Activated naive CD4-positive, alpha-beta T cell treated with anti-CD3 and anti-CD28 coated beads, Interleukin-2, amount 50 U/mL, for 24 hours (primary cell): ENCODE measurements around the gene GRIK2.

Experiments used
- H3K27ac Mint-ChIP-seq: one replicate; pipeline ENCODE4 v1.8.0; 2021; ENCODE audit warnings: mild to moderate bottlenecking, mixed read lengths
- H3K27me3 Mint-ChIP-seq: one replicate; pipeline ENCODE4 v1.8.0; 2021; ENCODE audit warnings: mixed read lengths
- H3K36me3 Mint-ChIP-seq: one replicate; pipeline ENCODE4 v1.8.0; 2021; ENCODE audit warnings: mixed read lengths
- H3K4me1 Mint-ChIP-seq: one replicate; pipeline ENCODE4 v1.8.0; 2021; ENCODE audit warnings: mixed read lengths
- H3K4me3 Mint-ChIP-seq: one replicate; pipeline ENCODE4 v1.8.0; 2021; ENCODE audit warnings: mild to moderate bottlenecking, mixed read lengths
- H3K9me3 Mint-ChIP-seq: one replicate; pipeline ENCODE4 v1.8.0; 2021; ENCODE audit warnings: mixed read lengths

GRIK2 gene

DNA sequence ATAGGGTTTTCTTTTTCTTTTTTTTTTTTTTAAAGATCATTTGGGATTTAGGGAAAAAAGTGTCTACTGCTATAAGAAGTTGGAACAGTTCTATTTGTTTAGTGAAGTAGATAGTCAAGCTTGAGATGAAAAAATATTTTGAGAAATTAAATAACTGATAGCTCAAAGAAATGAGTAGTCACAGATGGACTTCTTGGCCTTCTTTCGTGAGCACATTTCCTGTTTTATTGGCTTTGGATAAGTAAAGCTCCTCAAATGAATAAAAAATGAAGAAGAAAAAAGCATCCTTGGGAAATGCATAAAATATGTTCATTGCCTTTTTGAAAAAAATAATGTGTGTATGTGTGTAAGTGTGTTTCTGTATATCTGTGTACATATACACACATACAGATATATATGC, 515.9 kb downstream of the GRIK2 start:
- Mint-ChIP-seq H3K27ac (no peak overlapping the region), H3K4me1 (no peaks in the 10 kb centered on the region), H3K27me3 (no peaks in the 10 kb centered on the region), H3K4me3 (no peak overlapping the region), H3K36me3 (no peaks in the 10 kb centered on the region), H3K9me3 (no peaks in the 10 kb centered on the region)

DNA sequence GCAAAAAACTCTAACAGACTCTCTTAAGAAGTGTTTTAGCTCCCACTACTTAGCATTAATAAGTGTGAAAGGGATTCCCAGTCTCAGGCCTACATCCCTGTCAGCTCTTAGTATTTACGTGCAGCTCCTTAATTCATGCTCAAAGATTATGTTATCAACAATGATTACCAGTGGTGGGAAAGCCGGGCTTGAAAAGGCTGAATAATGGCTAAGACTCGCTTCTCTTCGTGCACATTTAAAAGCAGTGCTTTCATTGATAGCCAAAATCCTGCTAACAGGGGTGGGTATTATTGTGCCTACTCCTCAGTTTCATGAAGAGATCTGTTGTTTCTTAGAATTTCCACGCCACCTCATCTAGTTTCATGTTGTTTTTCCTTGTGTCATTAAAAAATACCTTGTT, 518.8 kb downstream of the GRIK2 start:
- Mint-ChIP-seq H3K4me3 (no peak overlapping the region), H3K36me3 (no peaks in the 10 kb centered on the region), H3K9me3 (no peaks in the 10 kb centered on the region), H3K27ac (no peak overlapping the region), H3K4me1 (no peaks in the 10 kb centered on the region), H3K27me3 (no peaks in the 10 kb centered on the region)

DNA sequence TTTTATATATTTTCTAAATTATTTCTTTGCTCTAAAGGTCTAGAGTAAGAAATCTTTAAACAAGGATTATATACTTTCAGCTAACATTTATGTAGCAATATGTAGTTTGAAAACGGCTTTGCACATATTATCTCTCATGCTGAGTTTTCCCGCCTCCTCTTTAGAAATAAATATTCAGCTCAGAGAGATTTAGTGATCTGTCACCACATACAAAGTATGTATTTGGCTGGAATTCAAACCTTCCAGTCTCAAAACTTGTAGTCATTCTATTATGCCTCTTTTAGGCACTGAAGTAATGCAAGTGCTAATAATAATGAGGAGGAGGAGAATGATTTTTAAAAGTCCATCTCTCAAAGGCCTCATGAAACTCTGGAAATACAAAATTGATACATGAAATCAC, 525.0 kb downstream of the GRIK2 start:
- peaks cover 4% of the 10 kb centered on the region for H3K9me3 Mint-ChIP-seq
- no peaks in the 10 kb centered on the region for H3K4me1 Mint-ChIP-seq
- no peak overlapping the region for H3K27ac Mint-ChIP-seq
- H3K27me3 Mint-ChIP-seq, result no peaks in the 10 kb centered on the region
- H3K4me3 Mint-ChIP-seq, result no peak overlapping the region
- no peaks in the 10 kb centered on the region for H3K36me3 Mint-ChIP-seq

DNA sequence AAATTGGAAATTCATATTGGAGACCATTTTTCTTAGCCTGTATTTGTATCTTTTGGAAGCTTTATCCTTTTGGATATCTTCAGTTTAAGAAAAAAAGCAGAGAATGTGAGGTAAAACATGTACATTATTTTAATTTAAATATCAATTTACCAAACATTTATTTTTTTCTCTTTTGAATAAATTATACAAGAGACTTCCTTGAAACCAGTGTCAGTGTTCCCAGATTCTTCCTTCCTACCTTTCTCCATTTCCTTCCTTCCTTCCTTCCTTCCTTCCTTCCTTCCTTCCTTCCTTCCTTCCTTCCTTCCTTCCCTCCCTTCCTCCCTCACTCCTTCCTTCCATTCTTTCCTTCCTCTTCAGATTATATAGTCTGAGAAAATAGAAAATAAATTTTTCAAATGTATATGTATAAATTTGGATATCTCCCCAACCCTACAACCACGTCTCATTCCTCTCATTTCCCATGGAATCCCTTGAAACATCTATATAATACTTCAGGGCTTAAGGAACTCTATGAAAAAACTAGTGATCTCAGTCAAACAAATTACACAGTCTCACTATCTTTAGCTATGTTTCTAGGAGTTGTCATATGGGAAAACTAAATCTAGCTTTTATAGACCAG, 528.4 kb downstream of the GRIK2 start:
- H3K27me3 Mint-ChIP-seq, result no peaks in the 10 kb centered on the region
- H3K36me3 Mint-ChIP-seq, result no peaks in the 10 kb centered on the region
- no peak overlapping the region for H3K4me3 Mint-ChIP-seq
- H3K9me3 Mint-ChIP-seq, result peaks cover 4% of the 10 kb centered on the region
- H3K27ac Mint-ChIP-seq, result no peak overlapping the region
- H3K4me1 Mint-ChIP-seq, result no peaks in the 10 kb centered on the region

DNA sequence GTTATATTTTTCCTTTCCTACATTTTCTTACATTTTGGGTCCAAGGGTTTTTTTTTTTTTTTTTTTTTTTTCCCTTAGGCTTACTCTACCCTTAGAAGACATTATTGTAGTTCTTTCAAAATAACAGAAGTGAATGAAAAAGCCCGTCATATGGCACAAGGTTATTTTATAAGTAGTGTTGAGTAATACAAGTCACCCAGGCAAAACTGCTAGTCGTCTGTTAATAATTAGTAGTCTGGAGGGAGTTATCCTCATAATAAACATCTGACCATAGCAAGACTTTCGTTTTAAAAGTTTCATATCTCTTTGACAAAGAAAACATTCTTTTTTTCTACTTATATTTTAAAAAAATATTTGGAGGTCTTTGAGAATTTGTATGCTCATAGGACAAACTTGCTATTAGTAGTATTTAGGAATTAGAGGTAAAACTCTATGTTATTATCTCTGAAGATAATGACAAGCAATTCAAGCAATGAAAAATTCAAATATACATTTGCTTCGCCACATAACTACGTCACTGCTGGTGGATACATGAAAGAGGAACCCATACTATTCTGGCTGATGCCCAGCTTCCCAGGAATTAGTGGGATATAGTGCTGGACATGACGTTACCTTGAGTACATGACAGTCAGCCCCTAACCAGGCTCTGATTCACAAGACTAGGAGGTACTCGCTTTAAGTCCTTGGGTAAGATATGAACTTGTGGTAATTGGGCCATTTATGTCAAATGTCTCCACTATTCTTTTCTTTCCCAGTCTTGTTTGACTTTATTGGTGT, 532.8 kb downstream of the GRIK2 start:
- Mint-ChIP-seq H3K27me3 (no peaks in the 10 kb centered on the region), H3K27ac (no peak overlapping the region), H3K4me1 (no peaks in the 10 kb centered on the region), H3K4me3 (no peak overlapping the region), H3K9me3 (peaks cover 4% of the 10 kb centered on the region), H3K36me3 (no peaks in the 10 kb centered on the region)

DNA sequence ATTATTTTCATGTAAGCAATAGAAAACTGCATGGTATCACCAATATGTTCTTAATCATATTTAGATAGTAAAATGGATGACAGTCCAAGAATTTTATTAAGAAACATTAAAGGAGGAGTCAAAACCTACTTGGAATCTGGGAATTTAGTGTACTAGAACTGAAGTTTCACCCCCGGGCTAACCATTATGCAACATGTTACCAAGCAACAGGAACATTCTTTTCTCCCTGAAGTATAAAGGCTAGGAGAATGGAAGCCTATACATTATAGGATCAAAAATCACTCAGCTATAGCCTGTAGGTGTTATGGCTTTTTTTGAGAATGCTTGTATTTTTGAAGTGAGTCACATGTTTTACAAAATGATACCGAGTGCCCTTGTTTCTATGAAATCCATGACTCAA, 538.3 kb downstream of the GRIK2 start:
- Mint-ChIP-seq H3K27ac (no peak overlapping the region), H3K4me3 (no peak overlapping the region), H3K9me3 (no peaks in the 10 kb centered on the region), H3K4me1 (no peaks in the 10 kb centered on the region), H3K27me3 (no peaks in the 10 kb centered on the region), H3K36me3 (no peaks in the 10 kb centered on the region)

DNA sequence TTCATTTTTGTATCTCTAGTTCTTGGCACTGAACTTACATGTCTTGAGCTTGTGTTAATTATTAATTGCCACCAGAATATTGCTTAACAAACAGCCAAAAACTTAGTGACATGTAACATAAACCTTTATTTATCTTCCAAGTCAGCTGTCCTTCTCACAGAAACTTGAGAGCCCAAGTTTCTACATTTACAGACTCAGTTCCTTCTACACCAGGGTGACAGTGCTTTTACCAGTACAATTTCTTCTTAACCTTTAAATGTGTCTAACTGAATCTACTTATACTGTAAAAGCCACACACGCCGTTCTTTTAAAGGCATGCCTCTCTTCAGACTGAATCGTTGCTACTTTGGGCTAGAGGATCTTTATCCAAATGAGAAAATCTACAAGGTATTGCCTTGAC, 539.2 kb downstream of the GRIK2 start:
- Mint-ChIP-seq H3K27me3 (no peaks in the 10 kb centered on the region), H3K36me3 (no peaks in the 10 kb centered on the region), H3K27ac (no peak overlapping the region), H3K9me3 (no peaks in the 10 kb centered on the region), H3K4me1 (no peaks in the 10 kb centered on the region), H3K4me3 (no peak overlapping the region)

DNA sequence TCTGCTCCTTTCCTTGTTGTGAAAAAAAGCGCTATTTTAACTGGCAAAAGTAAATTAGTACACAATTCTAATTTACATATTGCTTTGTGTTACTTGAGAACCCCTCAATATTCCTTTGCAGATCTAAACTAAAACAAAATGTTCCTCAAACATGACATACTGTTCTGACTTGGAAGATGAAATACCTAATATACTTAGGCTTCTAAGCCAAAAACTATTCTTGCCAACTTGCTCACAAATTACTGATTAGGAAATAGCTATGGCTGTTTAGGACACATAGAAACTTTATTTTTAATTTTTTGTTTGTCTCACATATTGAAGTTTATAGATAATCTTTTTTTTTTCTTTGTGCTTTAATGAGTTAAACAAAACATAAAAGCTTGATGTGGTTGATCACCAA, 542.2 kb downstream of the GRIK2 start:
- Mint-ChIP-seq H3K27me3 (no peaks in the 10 kb centered on the region), H3K4me1 (no peaks in the 10 kb centered on the region), H3K36me3 (no peaks in the 10 kb centered on the region)

DNA sequence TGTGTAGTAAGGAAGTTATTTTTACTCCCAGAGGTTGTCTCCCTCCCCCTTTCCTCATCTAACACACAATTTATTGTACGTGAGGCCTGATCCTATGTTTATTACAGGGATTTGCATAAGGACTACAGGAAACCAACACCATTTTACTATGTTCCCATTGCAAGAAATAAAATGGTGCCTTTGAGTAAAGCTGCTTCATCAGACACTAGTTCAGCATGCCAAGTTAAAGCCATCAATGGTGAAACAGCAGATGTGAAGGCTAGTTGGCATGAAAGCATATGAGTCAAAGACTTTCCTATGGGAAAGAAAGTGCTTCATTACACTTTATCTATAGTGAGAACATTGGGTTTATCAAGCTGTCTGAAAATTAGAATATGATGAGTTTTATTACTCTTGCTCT, 543.0 kb downstream of the GRIK2 start:
- Mint-ChIP-seq H3K27ac (no peak overlapping the region), H3K36me3 (no peaks in the 10 kb centered on the region), H3K4me1 (no peaks in the 10 kb centered on the region)

More for the DNA sequence above, 542.2 kb downstream of the GRIK2 start:
- no peak overlapping the region for H3K4me3 Mint-ChIP-seq
- H3K9me3 Mint-ChIP-seq, result no peaks in the 10 kb centered on the region
- no peak overlapping the region for H3K27ac Mint-ChIP-seq

DNA sequence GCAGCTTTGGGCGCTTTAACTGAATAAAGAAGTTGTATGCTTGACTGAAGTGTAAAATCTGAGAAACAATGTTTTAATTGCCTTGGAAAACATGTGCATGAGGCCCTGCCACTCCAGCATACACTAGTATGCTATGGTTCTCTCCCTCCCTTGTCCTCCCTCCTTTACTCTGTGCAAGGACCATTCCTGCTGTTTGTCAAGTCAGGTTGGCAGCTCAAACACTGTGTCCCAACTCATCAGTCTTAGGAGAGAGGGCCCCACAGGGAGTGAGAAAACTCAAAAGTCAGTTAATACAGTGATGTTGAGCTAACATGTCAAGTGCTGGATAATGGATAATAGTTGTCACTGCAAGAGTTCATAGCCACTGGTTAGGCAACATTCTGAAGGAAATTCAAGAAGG, 543.6 kb downstream of the GRIK2 start:
- Mint-ChIP-seq H3K4me3 (no peak overlapping the region), H3K4me1 (no peaks in the 10 kb centered on the region), H3K27ac (no peak overlapping the region), H3K36me3 (no peaks in the 10 kb centered on the region), H3K27me3 (no peaks in the 10 kb centered on the region), H3K9me3 (no peaks in the 10 kb centered on the region)

More for the DNA sequence above, 543.0 kb downstream of the GRIK2 start:
- Mint-ChIP-seq H3K9me3 (no peaks in the 10 kb centered on the region), H3K4me3 (no peak overlapping the region), H3K27me3 (no peaks in the 10 kb centered on the region)

DNA sequence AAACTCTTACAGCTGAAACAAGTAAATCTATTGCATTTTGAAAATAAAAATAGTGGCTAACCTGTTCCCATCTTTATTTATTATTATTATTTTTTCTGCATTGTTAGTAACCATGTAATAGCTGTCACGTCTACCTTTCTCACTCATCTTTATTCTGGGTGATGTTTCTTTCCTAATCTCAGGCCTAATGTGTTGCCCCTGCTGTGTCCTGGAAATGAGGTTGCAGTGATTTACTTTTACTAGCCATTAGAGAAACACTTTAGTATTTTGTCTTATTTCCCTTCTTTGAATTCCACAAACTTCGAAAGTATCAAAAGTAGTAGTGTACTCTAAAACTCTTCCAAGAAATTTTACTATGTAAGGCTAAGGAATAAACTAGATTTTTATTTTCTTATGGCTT, 546.9 kb downstream of the GRIK2 start:
- no peaks in the 10 kb centered on the region for H3K9me3 Mint-ChIP-seq
- no peak overlapping the region for H3K27ac Mint-ChIP-seq
- H3K4me1 Mint-ChIP-seq, result no peaks in the 10 kb centered on the region
- no peaks in the 10 kb centered on the region for H3K36me3 Mint-ChIP-seq
- no peaks in the 10 kb centered on the region for H3K27me3 Mint-ChIP-seq
- H3K4me3 Mint-ChIP-seq, result no peak overlapping the region

DNA sequence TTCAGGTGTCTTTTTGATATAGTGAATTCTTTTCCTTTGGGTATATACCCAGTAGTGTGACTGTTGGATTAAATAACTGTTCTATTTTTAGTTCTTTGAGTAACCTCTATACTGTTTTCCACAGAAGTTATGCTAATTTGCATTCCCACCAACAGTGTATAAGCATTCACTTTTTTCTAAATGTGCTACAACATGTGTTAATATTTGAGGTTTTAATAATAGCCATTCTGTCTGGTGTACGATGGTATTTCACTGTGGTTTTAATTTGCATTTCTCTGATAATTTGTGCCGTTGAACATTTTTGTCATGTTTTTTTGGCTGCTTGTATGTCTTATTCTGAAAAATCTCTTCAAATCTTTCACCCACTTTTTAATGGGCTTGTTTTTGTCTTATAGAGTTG, 563.5 kb downstream of the GRIK2 start:
- no peaks in the 10 kb centered on the region for H3K4me1 Mint-ChIP-seq
- H3K27me3 Mint-ChIP-seq, result no peaks in the 10 kb centered on the region
- no peak overlapping the region for H3K27ac Mint-ChIP-seq
- no peaks in the 10 kb centered on the region for H3K36me3 Mint-ChIP-seq
- no peak overlapping the region for H3K4me3 Mint-ChIP-seq
- no peaks in the 10 kb centered on the region for H3K9me3 Mint-ChIP-seq

DNA sequence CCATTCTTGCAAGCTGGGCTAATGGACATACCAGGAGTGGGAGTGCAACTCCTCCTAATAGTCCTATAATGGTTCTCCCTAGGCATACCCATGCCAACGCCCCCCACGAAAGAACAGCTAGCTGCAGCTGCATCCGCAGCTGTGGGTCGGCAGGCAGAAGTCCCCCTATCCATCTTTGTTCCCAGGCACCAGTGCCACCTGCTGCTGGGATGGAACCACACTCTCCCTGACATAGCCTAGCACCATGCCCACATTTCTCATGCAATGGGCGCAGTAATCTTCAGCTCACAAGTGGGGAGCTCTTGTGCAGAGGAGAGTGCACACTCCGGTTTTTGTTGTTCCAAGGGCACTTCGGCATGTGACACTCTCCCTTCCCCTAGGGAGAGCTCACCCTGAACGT, 567.8 kb downstream of the GRIK2 start:
- Mint-ChIP-seq H3K9me3 (no peaks in the 10 kb centered on the region), H3K4me1 (no peaks in the 10 kb centered on the region), H3K4me3 (no peak overlapping the region)

DNA sequence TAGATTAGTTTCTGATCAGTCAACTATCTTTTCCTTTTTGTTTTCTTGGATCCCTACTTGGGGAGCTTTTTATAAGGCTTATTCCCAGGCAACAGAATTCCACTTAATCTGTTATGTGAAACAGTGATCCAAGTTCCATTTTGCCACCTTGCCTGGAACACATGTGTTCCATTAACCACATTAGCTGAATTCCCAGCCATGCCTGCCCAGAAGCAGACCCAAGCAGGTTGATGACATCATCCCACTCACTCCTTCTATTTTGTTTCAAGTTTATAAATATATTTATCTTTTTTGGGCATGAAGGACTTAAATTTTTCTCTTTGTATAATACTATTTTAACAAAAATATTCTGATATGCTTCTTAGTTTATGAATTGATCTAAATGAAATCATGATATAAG, 587.4 kb downstream of the GRIK2 start:
- Mint-ChIP-seq H3K4me3 (no peak overlapping the region), H3K9me3 (peaks cover 5% of the 10 kb centered on the region), H3K36me3 (no peaks in the 10 kb centered on the region)

More for the DNA sequence above, 567.8 kb downstream of the GRIK2 start:
- Mint-ChIP-seq H3K36me3 (no peaks in the 10 kb centered on the region), H3K27ac (no peak overlapping the region), H3K27me3 (no peaks in the 10 kb centered on the region)

DNA sequence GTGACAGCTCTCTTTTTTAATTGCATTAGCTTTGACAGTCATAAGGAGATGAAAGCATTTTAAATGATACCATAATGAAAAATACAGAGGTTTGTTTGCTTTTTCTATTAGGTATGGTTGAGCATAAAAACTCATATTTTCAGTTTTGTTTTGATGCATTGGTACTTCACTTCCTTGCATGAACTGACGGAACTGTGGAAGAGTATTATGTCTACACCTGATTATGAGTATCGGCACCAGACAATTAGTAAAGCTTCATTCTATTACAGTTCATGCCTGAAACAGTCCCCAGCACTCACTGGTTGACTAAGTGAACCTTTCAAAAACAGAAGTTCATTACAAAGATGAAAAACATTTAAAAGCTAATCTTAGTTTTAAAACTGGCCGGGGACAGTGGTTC, 593.0 kb downstream of the GRIK2 start:
- H3K4me3 Mint-ChIP-seq, result no peak overlapping the region
- H3K36me3 Mint-ChIP-seq, result no peaks in the 10 kb centered on the region
- H3K9me3 Mint-ChIP-seq, result peaks cover 2% of the 10 kb centered on the region

More for the DNA sequence above, 587.4 kb downstream of the GRIK2 start:
- no peak overlapping the region for H3K27ac Mint-ChIP-seq
- no peaks in the 10 kb centered on the region for H3K27me3 Mint-ChIP-seq
- H3K4me1 Mint-ChIP-seq, result no peaks in the 10 kb centered on the region

DNA sequence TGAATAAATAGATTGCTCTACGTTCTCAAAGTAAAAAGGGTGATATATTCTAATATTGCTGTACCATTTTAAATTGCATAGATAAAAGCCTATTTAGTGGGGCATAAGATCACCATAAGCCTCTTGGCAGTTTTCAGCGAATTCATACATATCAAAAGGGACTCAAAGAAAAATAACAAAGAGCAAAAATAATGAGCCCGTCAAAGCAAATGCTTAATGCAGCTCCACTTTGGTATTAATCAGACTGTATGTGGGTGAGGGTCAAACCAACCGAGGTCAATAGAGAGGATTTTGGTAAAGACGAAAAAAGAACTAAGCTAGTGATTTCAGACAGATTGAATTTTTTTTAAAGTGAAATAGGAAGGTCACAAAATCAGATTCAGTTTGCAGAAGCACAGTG, 598.8 kb downstream of the GRIK2 start:
- H3K4me1 Mint-ChIP-seq, result no peaks in the 10 kb centered on the region
- no peaks in the 10 kb centered on the region for H3K36me3 Mint-ChIP-seq
- no peaks in the 10 kb centered on the region for H3K9me3 Mint-ChIP-seq
- no peak overlapping the region for H3K27ac Mint-ChIP-seq
- H3K27me3 Mint-ChIP-seq, result no peaks in the 10 kb centered on the region
- H3K4me3 Mint-ChIP-seq, result no peak overlapping the region

More for the DNA sequence above, 593.0 kb downstream of the GRIK2 start:
- no peaks in the 10 kb centered on the region for H3K27me3 Mint-ChIP-seq
- no peaks in the 10 kb centered on the region for H3K4me1 Mint-ChIP-seq
- H3K27ac Mint-ChIP-seq, result no peak overlapping the region

DNA sequence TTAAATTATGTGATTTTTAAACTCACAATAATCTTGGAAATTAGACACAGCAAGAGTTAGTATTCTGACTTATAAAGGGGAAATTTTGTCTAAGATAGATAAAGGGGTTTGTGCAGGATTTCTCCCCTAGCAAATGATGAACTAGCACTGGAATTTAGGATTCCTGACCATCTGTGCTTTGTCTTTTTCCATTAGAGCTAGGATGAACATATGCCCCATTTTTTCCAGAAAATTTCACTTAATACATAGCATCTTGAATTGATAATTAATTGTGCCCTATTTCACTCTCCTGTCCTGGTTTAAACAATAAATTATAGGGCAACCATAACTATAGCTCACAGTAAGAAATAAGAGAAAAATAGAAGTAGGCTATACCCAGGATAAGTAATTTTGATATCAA, 601.0 kb downstream of the GRIK2 start:
- Mint-ChIP-seq H3K27me3 (no peaks in the 10 kb centered on the region), H3K9me3 (no peaks in the 10 kb centered on the region), H3K4me3 (no peak overlapping the region), H3K27ac (no peak overlapping the region), H3K36me3 (no peaks in the 10 kb centered on the region), H3K4me1 (no peaks in the 10 kb centered on the region)
